Measurements from ENCODE around the gene DCXR. TPM values are rescaled to one million over a fixed set of nuclear protein-coding genes. Genes with fewer than 3 reads are reported as not detected.

The DCXR gene
- total and polyA plus RNA-seq, 2 donors (not counting 3 experiments of a cell fraction or from before 2014, with no cell fraction given), result 93.0 to 178 TPM

GRCh38 chr17:82076785-82077591 lies 39.5 kb upstream of the DCXR start:
- Histone ChIP-seq H3K9ac (replicated peaks; ENCODE audit: extremely low read depth, insufficient read depth, low read length) (no peak overlapping the region), H3K4me2 (ENCODE audit: insufficient read depth, low read length) (no peak overlapping the region), H3K9me1 (replicated peaks; ENCODE audit: control insufficient read depth, extremely low read depth, insufficient read depth, low read length) (no peaks in the 10 kb centered on the region), H3K27me3 (ENCODE audit: control insufficient read depth in 2 of 2, insufficient read depth in 2 of 2, low read length in 2 of 2) (no peaks in the 10 kb centered on the region), H3K36me3 (ENCODE audit: control insufficient read depth in 2 of 2, extremely low read depth in 1 of 2, insufficient read depth in 2 of 2, low read length in 2 of 2) (peaks cover 16 to 26% of the 10 kb centered on the region in 2 experiments), H3K9me3 (replicated peaks; ENCODE audit: control insufficient read depth, insufficient read depth, low read length) (no peaks in the 10 kb centered on the region), H3K79me2 (ENCODE audit: control insufficient read depth, insufficient read depth, low read length) (no peaks in the 10 kb centered on the region), H2AFZ (ENCODE audit: low read depth, low read length) (no peak overlapping the region), H3K4me1 (ENCODE audit: control insufficient read depth, extremely low read depth, insufficient read depth, low read length) (no peaks in the 10 kb centered on the region), H3K27ac (ENCODE audit: insufficient read depth, low read depth, low read length) (no peak overlapping the region), H3K4me3 (replicated peaks in 1 of 3; ENCODE audit: insufficient read depth in 1 of 3, low read depth in 1 of 3, low read length in 3 of 3) (no peak overlapping the region), H4K20me1 (replicated peaks; ENCODE audit: control insufficient read depth, extremely low read depth, insufficient read depth, low read length) (no peaks in the 10 kb centered on the region)
- DNase-seq (ENCODE audit: low read depth, low spot score) (no peak), FAIRE-seq (no peak)
- dilution Hi-C loops (cut with MboI; ENCODE audit: extremely low pct_ligation_motif_present, low sequenced_read_pairs) (no loop called here), intact Hi-C loops (cut with micrococcal nuclease) (no loop called here)
- TF ChIP-seq JUN (IDR thresholded peaks at IDR 0.05; ENCODE audit: borderline replicate concordance, insufficient read depth, insufficient read length, low read depth), result no peak
- TF ChIP-seq, protein P1, sequence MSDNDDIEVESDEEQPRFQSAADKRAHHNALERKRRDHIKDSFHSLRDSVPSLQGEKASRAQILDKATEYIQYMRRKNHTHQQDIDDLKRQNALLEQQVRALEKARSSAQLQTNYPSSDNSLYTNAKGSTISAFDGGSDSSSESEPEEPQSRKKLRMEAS (IDR thresholded peaks at IDR 0.05; ENCODE audit: insufficient read depth, insufficient read length), result no peak
- no peak for TF ChIP-seq FOS (IDR thresholded peaks at IDR 0.05; ENCODE audit: borderline replicate concordance, insufficient read depth, low read length)
- TF ChIP-seq EZH2 (IDR thresholded peaks at IDR 0.05; ENCODE audit: borderline replicate concordance, low read depth, low read length, severe bottlenecking), result no peak
- TF ChIP-seq POLR2A (IDR thresholded peaks at IDR 0.05; ENCODE audit: low read depth, low read length), result no peak
- POLR2A ChIA-PET, result no interaction called here
- no TSS peak for BruUV-seq (replicated peaks)
- CTCF ChIA-PET, result interaction anchor here (0.7 kb wide), 1 partner anchor 46 kb away, joined by 3 read pairs; no protein-coding TSS in a partner anchor

Data from endothelial cell of umbilical vein (primary cell).